Duodenal mucosa (tissue), 2 donors: ENCODE results near the gene PDHA1.

Source experiments
- H3K27ac ChIP-seq: one replicate; pipeline ENCODE4 v1.7.0; 2013; ENCODE audit warnings: low read depth, low read length
- H3K27me3 ChIP-seq, 2 donors: one replicate each; pipeline ENCODE4 v1.7.0; 2013; ENCODE audit warnings: low read length in 2 of 2, control low read depth in 1 of 2; ENCODE audit not compliant: insufficient read depth in 2 of 2, control insufficient read depth in 1 of 2
- H3K36me3 ChIP-seq, 2 donors: one replicate each; pipeline ENCODE4 v1.7.0; 2013; ENCODE audit warnings: low read length in 2 of 2, control low read depth in 1 of 2; ENCODE audit not compliant: insufficient read depth in 2 of 2, control insufficient read depth in 1 of 2
- H3K4me1 ChIP-seq, 2 donors: one replicate each; pipeline ENCODE4 v1.7.0; 2013; ENCODE audit warnings: low read length in 2 of 2, control low read depth in 1 of 2; ENCODE audit not compliant: insufficient read depth in 2 of 2, control insufficient read depth in 1 of 2
- H3K4me3 ChIP-seq, 2 donors: one replicate each; pipeline ENCODE4 v1.7.0; 2013; ENCODE audit warnings: low read length in 2 of 2, low read depth in 1 of 2
- H3K9ac ChIP-seq, 2 donors: one replicate each; pipeline ENCODE4 v1.7.0; 2013; ENCODE audit warnings: low read length in 2 of 2, low read depth in 1 of 2
- H3K9me3 ChIP-seq, 2 donors: one replicate each; pipeline ENCODE4 v1.7.0; 2013; ENCODE audit warnings: low read length in 2 of 2, control low read depth in 1 of 2; ENCODE audit not compliant: control insufficient read depth in 1 of 2

PDHA1 gene

GRCh38 chrX:19347916-19348315, 4.2 kb downstream of the PDHA1 start:
- Histone ChIP-seq H3K27me3 (no peaks in the 10 kb centered on the region), H3K27ac (no peak overlapping the region), H3K4me3 (no peak overlapping the region), H3K9me3 (no peaks in the 10 kb centered on the region), H3K9ac (no peak overlapping the region), H3K4me1 (peaks cover 4 to 8% of the 10 kb centered on the region in 2 donors), H3K36me3 (peaks cover 14 to 29% of the 10 kb centered on the region in 2 donors)

GRCh38 chrX:19349264-19349663, 5.5 kb downstream of the PDHA1 start:
- Histone ChIP-seq H3K9ac (no peak overlapping the region), H3K4me1 (peaks cover 4 to 8% of the 10 kb centered on the region in 2 donors), H3K4me3 (no peak overlapping the region), H3K27me3 (no peaks in the 10 kb centered on the region), H3K9me3 (no peaks in the 10 kb centered on the region), H3K27ac (no peak overlapping the region), H3K36me3 (peaks cover 14 to 37% of the 10 kb centered on the region in 2 donors)

- no peak overlapping the region for H3K4me3 ChIP-seq
- no peak overlapping the region for H3K27ac ChIP-seq
- no peaks in the 10 kb centered on the region for H3K4me1 ChIP-seq
- H3K9ac ChIP-seq, result no peak overlapping the region
- H3K36me3 ChIP-seq, result peaks cover 23 to 54% of the 10 kb centered on the region in 2 donors
- no peaks in the 10 kb centered on the region for H3K9me3 ChIP-seq
- H3K27me3 ChIP-seq, result no peaks in the 10 kb centered on the region
These were observed 7.2 kb downstream of the PDHA1 start for GRCh38 chrX:19350941-19351384.

- Histone ChIP-seq H3K9ac (no peak overlapping the region), H3K4me1 (no peaks in the 10 kb centered on the region), H3K36me3 (peaks cover 33 to 85% of the 10 kb centered on the region in 2 donors), H3K4me3 (no peak overlapping the region), H3K9me3 (no peaks in the 10 kb centered on the region), H3K27ac (no peak overlapping the region), H3K27me3 (no peaks in the 10 kb centered on the region)
These were observed 10.9 kb downstream of the PDHA1 start for GRCh38 chrX:19354625-19355024.

- H3K27me3 ChIP-seq, result no peaks in the 10 kb centered on the region
- H3K4me1 ChIP-seq, result no peaks in the 10 kb centered on the region
- no peak overlapping the region for H3K27ac ChIP-seq
- no peak overlapping the region for H3K4me3 ChIP-seq
- H3K9me3 ChIP-seq, result no peaks in the 10 kb centered on the region
- H3K9ac ChIP-seq, result no peak overlapping the region
- H3K36me3 ChIP-seq, result peaks cover 25 to 75% of the 10 kb centered on the region in 2 donors
These were observed 14.8 kb downstream of the PDHA1 start for GRCh38 chrX:19358521-19358920.

GRCh38 chrX:19360903-19361302, 17.2 kb downstream of the PDHA1 start:
- Histone ChIP-seq H3K9ac (no peak overlapping the region), H3K36me3 (peaks cover 17 to 60% of the 10 kb centered on the region in 2 donors), H3K27me3 (no peaks in the 10 kb centered on the region), H3K4me3 (no peak overlapping the region), H3K4me1 (no peaks in the 10 kb centered on the region), H3K9me3 (no peaks in the 10 kb centered on the region), H3K27ac (no peak overlapping the region)

GRCh38 chrX:19361701-19362100, 18.0 kb downstream of the PDHA1 start:
- H3K9me3 ChIP-seq, result no peaks in the 10 kb centered on the region
- peaks cover 15 to 52% of the 10 kb centered on the region in 2 donors for H3K36me3 ChIP-seq
- H3K27me3 ChIP-seq, result no peaks in the 10 kb centered on the region
- no peak overlapping the region for H3K4me3 ChIP-seq
- no peak overlapping the region for H3K9ac ChIP-seq
- H3K4me1 ChIP-seq, result no peaks in the 10 kb centered on the region
- H3K27ac ChIP-seq, result no peak overlapping the region

- H3K9ac ChIP-seq, result no peak overlapping the region
- H3K4me1 ChIP-seq, result peaks cover 0 to 4% of the 10 kb centered on the region in 2 donors
- H3K9me3 ChIP-seq, result no peaks in the 10 kb centered on the region
- H3K36me3 ChIP-seq, result peaks cover 0 to 4% of the 10 kb centered on the region in 2 donors
- no peak overlapping the region for H3K4me3 ChIP-seq
- H3K27ac ChIP-seq, result no peak overlapping the region
- H3K27me3 ChIP-seq, result no peaks in the 10 kb centered on the region
These were observed 24.8 kb downstream of the PDHA1 start for GRCh38 chrX:19368576-19368975.

GRCh38 chrX:19370061-19370460, 26.3 kb downstream of the PDHA1 start:
- Histone ChIP-seq H3K9ac (no peak overlapping the region), H3K4me1 (peaks cover 0 to 4% of the 10 kb centered on the region in 2 donors), H3K9me3 (no peaks in the 10 kb centered on the region), H3K27ac (no peak overlapping the region), H3K36me3 (no peaks in the 10 kb centered on the region), H3K4me3 (no peak overlapping the region), H3K27me3 (no peaks in the 10 kb centered on the region)

- Histone ChIP-seq H3K4me3 (peak overlapping the region; percentile 52 to 60), H3K27me3 (no peaks in the 10 kb centered on the region), H3K4me1 (peaks cover 0 to 4% of the 10 kb centered on the region in 2 donors), H3K27ac (no peak overlapping the region), H3K9ac (no peak overlapping the region), H3K36me3 (no peaks in the 10 kb centered on the region), H3K9me3 (no peaks in the 10 kb centered on the region)
These were observed 28.4 kb downstream of the PDHA1 start for GRCh38 chrX:19372170-19372546.
